ENCODE measurements around the gene TOP3B.

TOP3B gene

GRCh38 chr22:22022255-22022840 is 39.8 kb upstream of the TOP3B start:
- Histone ChIP-seq H3K27ac (ENCODE audit: low read depth, low read length) (no peak overlapping the region), H3K4me1 (ENCODE audit: insufficient read depth, low read length) (peaks cover 19% of the 10 kb centered on the region)
- 68% methylated on average over 5 of the region's 5 CpGs for WGBS

DNA sequence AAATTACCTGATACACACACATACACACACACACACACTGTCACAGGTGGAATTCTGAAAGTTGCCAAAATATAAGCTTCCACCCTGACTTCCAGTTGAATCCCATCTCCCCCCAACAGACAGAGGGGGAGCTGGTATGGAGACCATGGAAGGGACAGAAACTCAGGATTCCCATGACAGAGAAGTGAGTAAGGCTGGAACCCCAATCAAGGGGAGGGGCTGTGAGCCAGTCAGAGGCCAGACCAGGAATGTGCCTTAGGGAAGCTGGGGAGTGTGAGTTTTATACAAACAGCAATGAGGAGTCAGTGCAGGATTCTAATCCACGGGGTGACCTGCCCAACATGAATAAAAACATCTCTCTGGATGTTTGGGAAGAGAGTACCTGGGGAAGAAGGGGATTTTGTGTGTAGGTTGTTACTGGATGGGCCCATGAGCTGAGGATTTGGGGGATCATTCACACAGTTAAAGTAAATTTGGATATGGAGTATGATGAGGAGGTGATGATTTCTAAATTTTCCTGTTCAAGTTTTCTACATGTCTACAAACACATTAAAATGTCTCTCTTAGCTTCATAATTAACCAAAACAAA is 38.7 kb upstream of the TOP3B start:
- Histone ChIP-seq H3K4me1 (ENCODE audit: insufficient read depth, low read length) (peaks cover 19% of the 10 kb centered on the region), H3K27me3 (ENCODE audit: insufficient read depth, low read length) (peaks cover 75% of the 10 kb centered on the region), H3K9me3 (ENCODE audit: insufficient read depth, low read depth, low read length) (no peaks in the 10 kb centered on the region), H3K4me3 (ENCODE audit: low read length) (no peak overlapping the region), H3K27ac (ENCODE audit: low read depth, low read length) (no peak overlapping the region), H3K36me3 (ENCODE audit: insufficient read depth, low read length) (no peaks in the 10 kb centered on the region), H3K9ac (ENCODE audit: low read depth, low read length) (no peak overlapping the region)
- 81% methylated on average over 1 of the region's 1 CpG for whole genome bisulfite sequencing

More at GRCh38 chr22:22022255-22022840, 39.8 kb upstream of the TOP3B start:
- H3K4me3 ChIP-seq (ENCODE audit: low read length), result no peak overlapping the region
- no peak overlapping the region for H3K9ac ChIP-seq (ENCODE audit: low read depth, low read length)
- H3K36me3 ChIP-seq (ENCODE audit: insufficient read depth, low read length), result no peaks in the 10 kb centered on the region
- H3K27me3 ChIP-seq (ENCODE audit: insufficient read depth, low read length), result peaks cover 75% of the 10 kb centered on the region
- no peaks in the 10 kb centered on the region for H3K9me3 ChIP-seq (ENCODE audit: insufficient read depth, low read depth, low read length)

DNA sequence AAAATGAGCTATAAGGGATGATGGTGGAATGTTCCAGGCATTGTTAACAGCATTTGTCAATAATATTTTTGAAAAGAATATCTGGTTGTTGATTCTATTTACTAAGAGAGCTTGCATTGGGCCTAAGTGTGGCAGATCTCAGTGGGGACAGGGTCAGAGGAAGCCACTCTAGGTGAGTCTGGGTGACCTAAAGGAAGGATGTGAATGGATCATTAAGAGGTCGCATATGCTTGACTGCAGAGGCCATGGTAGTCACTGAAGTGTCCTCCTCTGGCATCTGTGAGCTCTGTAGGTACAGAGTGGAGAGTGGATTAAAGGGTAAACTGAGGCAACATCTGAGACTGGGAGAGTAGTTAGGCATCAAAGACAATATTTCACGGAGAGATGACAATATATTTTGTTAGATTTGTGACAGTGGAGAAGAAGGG is 37.9 kb upstream of the TOP3B start:
- no peaks in the 10 kb centered on the region for H3K36me3 ChIP-seq (ENCODE audit: insufficient read depth, low read length)
- H3K9me3 ChIP-seq (ENCODE audit: insufficient read depth, low read depth, low read length), result no peaks in the 10 kb centered on the region
- H3K4me3 ChIP-seq (ENCODE audit: low read length), result no peak overlapping the region
- H3K27me3 ChIP-seq (ENCODE audit: insufficient read depth, low read length), result peaks cover 75% of the 10 kb centered on the region
- H3K27ac ChIP-seq (ENCODE audit: low read depth, low read length), result no peak overlapping the region
- no peak overlapping the region for H3K9ac ChIP-seq (ENCODE audit: low read depth, low read length)
- peaks cover 14% of the 10 kb centered on the region for H3K4me1 ChIP-seq (ENCODE audit: insufficient read depth, low read length)
- 92% methylated on average over 2 of the region's 2 CpGs for WGBS

- WGBS, result 94% methylated on average over 7 of the region's 7 CpGs
- H3K4me3 ChIP-seq (ENCODE audit: low read length), result no peak overlapping the region
- H3K9me3 ChIP-seq (ENCODE audit: insufficient read depth, low read depth, low read length), result no peaks in the 10 kb centered on the region
- peaks cover 13% of the 10 kb centered on the region for H3K4me1 ChIP-seq (ENCODE audit: insufficient read depth, low read length)
- H3K36me3 ChIP-seq (ENCODE audit: insufficient read depth, low read length), result no peaks in the 10 kb centered on the region
- peaks cover 73% of the 10 kb centered on the region for H3K27me3 ChIP-seq (ENCODE audit: insufficient read depth, low read length)
- H3K27ac ChIP-seq (ENCODE audit: low read depth, low read length), result no peak overlapping the region
- H3K9ac ChIP-seq (ENCODE audit: low read depth, low read length), result no peak overlapping the region
These were observed 37.3 kb upstream of the TOP3B start for GRCh38 chr22:22019659-22020424.

- peaks cover 74% of the 10 kb centered on the region for H3K27me3 ChIP-seq (ENCODE audit: insufficient read depth, low read length)
- H3K9me3 ChIP-seq (ENCODE audit: insufficient read depth, low read depth, low read length), result no peaks in the 10 kb centered on the region
- H3K9ac ChIP-seq (ENCODE audit: low read depth, low read length), result no peak overlapping the region
- no peak overlapping the region for H3K4me3 ChIP-seq (ENCODE audit: low read length)
- no peak overlapping the region; the same call in 1 of the 2 replicates for H3K27ac ChIP-seq (ENCODE audit: low read depth, low read length)
- H3K36me3 ChIP-seq (ENCODE audit: insufficient read depth, low read length), result no peaks in the 10 kb centered on the region
- H3K4me1 ChIP-seq (ENCODE audit: insufficient read depth, low read length), result peaks cover 13% of the 10 kb centered on the region
- 98% methylated on average over 10 of the region's 10 CpGs for WGBS
These were observed 36.5 kb upstream of the TOP3B start for GRCh38 chr22:22018825-22019658.

DNA sequence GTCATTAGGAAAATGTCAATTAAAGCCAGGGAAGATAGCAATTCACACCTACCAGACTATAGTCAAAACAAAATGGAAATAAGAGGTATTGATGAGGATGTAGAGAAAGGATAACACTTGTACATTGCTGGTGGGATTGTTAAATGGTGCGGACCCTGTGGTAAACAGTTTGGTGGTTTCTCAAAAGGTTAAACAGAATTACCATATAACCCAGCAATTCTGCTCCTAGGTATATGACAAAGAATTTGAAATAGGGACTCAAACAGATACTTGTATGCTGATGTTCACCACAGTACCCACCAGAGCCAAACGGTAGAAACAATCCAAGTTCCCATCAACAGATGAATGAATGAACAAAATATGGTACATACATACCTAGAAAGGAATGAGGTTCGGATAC is 33.0 kb upstream of the TOP3B start:
- H3K9ac ChIP-seq (ENCODE audit: low read depth, low read length), result no peak overlapping the region
- peaks cover 5% of the 10 kb centered on the region for H3K9me3 ChIP-seq (ENCODE audit: insufficient read depth, low read depth, low read length)
- H3K4me1 ChIP-seq (ENCODE audit: insufficient read depth, low read length), result peaks cover 8% of the 10 kb centered on the region; the same call in 1 of the 2 replicates
- 83% methylated on average over 3 of the region's 3 CpGs for WGBS
- H3K4me3 ChIP-seq (ENCODE audit: low read length), result no peak overlapping the region
- H3K36me3 ChIP-seq (ENCODE audit: insufficient read depth, low read length), result no peaks in the 10 kb centered on the region
- no peak overlapping the region for H3K27ac ChIP-seq (ENCODE audit: low read depth, low read length)
- peaks cover 68% of the 10 kb centered on the region for H3K27me3 ChIP-seq (ENCODE audit: insufficient read depth, low read length)

- no peak overlapping the region for H3K9ac ChIP-seq (ENCODE audit: low read depth, low read length)
- H3K4me1 ChIP-seq (ENCODE audit: insufficient read depth, low read length), result peaks cover 17% of the 10 kb centered on the region; the same call in 1 of the 2 replicates
- no peak overlapping the region for H3K27ac ChIP-seq (ENCODE audit: low read depth, low read length)
- 92% methylated on average over 9 of the region's 9 CpGs for WGBS
- H3K9me3 ChIP-seq (ENCODE audit: insufficient read depth, low read depth, low read length), result peaks cover 5% of the 10 kb centered on the region
- H3K4me3 ChIP-seq (ENCODE audit: low read length), result no peak overlapping the region
- H3K36me3 ChIP-seq (ENCODE audit: insufficient read depth, low read length), result no peaks in the 10 kb centered on the region
- peaks cover 69% of the 10 kb centered on the region for H3K27me3 ChIP-seq (ENCODE audit: insufficient read depth, low read length)
These were observed 31.7 kb upstream of the TOP3B start for GRCh38 chr22:22014285-22014659.

DNA sequence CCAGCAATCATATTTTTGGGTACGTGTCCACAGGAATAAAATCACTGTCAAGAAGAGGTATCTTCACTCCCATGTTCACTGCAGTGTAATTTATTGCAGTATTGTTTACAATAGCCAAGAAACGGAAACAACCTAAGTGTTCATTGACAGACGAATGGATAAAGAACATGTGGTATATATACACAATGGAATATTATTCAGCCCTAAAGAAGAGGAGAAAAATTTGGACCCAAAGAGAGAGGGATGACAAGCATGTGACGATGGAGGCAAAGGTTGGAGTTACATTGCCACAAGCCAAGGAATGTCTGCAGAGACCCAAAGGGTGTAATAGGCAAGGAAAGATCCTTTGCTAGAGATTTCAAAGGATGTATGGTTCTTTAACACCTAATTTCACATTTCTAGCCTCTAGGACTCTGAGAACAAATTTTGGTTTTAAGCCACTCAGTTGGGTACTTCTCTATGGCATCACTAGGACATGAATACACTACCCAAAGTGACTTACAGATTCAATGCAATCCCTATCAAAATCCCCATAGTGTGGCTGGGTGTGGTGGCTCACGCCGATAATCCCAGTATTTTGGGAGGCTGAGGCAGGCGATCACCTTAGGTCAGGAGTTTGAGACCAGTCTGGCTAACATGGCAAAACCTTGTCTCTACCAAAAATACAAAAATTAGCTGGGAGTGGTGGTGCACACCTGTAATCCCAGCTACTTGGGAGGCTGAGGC is 31.1 kb upstream of the TOP3B start:
- Histone ChIP-seq H3K27me3 (ENCODE audit: insufficient read depth, low read length) (peaks cover 72% of the 10 kb centered on the region), H3K4me3 (ENCODE audit: low read length) (no peak overlapping the region), H3K9me3 (ENCODE audit: insufficient read depth, low read depth, low read length) (peaks cover 5% of the 10 kb centered on the region), H3K9ac (ENCODE audit: low read depth, low read length) (no peak overlapping the region), H3K36me3 (ENCODE audit: insufficient read depth, low read length) (no peaks in the 10 kb centered on the region), H3K27ac (ENCODE audit: low read depth, low read length) (no peak overlapping the region), H3K4me1 (ENCODE audit: insufficient read depth, low read length) (peaks cover 17% of the 10 kb centered on the region; the same call in 1 of the 2 replicates)
- WGBS, result 96% methylated on average over 7 of the region's 7 CpGs

DNA sequence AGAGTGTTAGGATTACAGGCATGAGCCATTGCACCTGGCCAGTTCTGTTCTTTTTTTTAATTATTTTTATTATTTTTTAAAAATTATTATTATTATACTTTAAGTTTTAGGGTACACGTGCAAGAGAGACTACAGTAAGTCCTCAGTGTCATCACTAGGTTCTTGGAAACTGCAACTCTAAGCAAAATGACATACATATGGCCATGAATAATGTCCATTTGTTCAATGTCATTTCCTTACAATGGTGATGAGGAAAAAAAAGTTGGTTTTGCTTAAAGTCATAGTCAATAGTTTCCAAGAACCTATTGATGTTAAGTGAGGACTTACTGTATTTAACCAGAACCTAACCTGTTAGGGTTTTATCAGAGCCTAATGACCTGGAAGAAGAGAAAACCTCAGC is 29.4 kb upstream of the TOP3B start:
- Histone ChIP-seq H3K9ac (ENCODE audit: low read depth, low read length) (no peak overlapping the region), H3K4me3 (ENCODE audit: low read length) (no peak overlapping the region), H3K4me1 (ENCODE audit: insufficient read depth, low read length) (peaks cover 10% of the 10 kb centered on the region; the same call in 1 of the 2 replicates), H3K27ac (ENCODE audit: low read depth, low read length) (no peak overlapping the region), H3K36me3 (ENCODE audit: insufficient read depth, low read length) (no peaks in the 10 kb centered on the region), H3K9me3 (ENCODE audit: insufficient read depth, low read depth, low read length) (peaks cover 5% of the 10 kb centered on the region), H3K27me3 (ENCODE audit: insufficient read depth, low read length) (peaks cover 76% of the 10 kb centered on the region)
- WGBS, result 90% methylated on average over 1 of the region's 1 CpG

DNA sequence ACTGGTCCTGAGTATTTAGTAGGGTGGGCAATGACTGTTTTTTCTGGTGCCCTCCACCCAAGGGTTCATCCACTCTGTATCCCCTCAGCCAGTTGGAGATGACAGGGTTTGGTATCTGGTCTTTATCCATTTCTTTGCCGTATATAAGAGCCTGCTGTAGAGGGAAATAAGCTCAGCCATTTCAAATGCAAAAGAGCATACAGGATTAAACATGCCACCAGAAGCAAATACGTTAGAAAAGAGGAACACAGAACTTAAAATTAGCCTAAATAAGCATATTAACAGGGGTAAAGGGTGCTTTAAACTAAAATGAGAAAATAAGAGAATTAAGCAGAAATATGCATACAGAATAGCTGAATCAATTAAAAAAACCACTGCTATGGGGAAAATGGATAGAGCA is 27.8 kb upstream of the TOP3B start:
- no peak overlapping the region for H3K27ac ChIP-seq (ENCODE audit: low read depth, low read length)

More for the DNA sequence above, 27.8 kb upstream of the TOP3B start:
- H3K36me3 ChIP-seq (ENCODE audit: insufficient read depth, low read length), result no peaks in the 10 kb centered on the region
- peaks cover 80% of the 10 kb centered on the region for H3K27me3 ChIP-seq (ENCODE audit: insufficient read depth, low read length)
- 67% methylated on average over 1 of the region's 2 CpGs for WGBS
- H3K4me1 ChIP-seq (ENCODE audit: insufficient read depth, low read length), result peaks cover 10% of the 10 kb centered on the region; the same call in 1 of the 2 replicates
- peaks cover 5% of the 10 kb centered on the region for H3K9me3 ChIP-seq (ENCODE audit: insufficient read depth, low read depth, low read length)
- no peak overlapping the region for H3K4me3 ChIP-seq (ENCODE audit: low read length)
- H3K9ac ChIP-seq (ENCODE audit: low read depth, low read length), result no peak overlapping the region

Measured in HUES64 (cell line).